GM18951 (cell line): Measurements from ENCODE around the gene SORL1.

Source experiments
- POLR2A ChIP-seq: IDR thresholded peaks from 4 replicates; pipeline ENCODE4 v1.6.1; 2011; ENCODE audit warnings: mild to moderate bottlenecking; ENCODE audit not compliant: insufficient read length, insufficient read depth; ENCODE audit errors: extremely low read depth
- in situ Hi-C: fragments of 300-500 bp; cut with MboI; formaldehyde crosslinking; loops from one replicate; pipeline ENCODE4 v1.12.0; 2022; ENCODE audit warnings: low sequenced_read_pairs, mixed read lengths, inconsistent platforms; ENCODE audit not compliant: unreplicated experiment

SORL1 gene

GRCh38 chr11:121539000-121539399, 86.9 kb downstream of the SORL1 start:
- in situ Hi-C loops, result loop anchor here (10.0 kb wide), 1 partner anchor 224 kb away; no protein-coding TSS in a partner anchor
- no peak for TF ChIP-seq POLR2A

- TF ChIP-seq POLR2A, result no peak
- in situ Hi-C loops, result no loop called here
Measured at GRCh38 chr11:121540627-121541026, 88.5 kb downstream of the SORL1 start.

GRCh38 chr11:121543836-121544380, 91.8 kb downstream of the SORL1 start:
- TF ChIP-seq POLR2A, result no peak
- in situ Hi-C loops, result no loop called here

GRCh38 chr11:121544956-121545355, 92.8 kb downstream of the SORL1 start:
- in situ Hi-C loops, result no loop called here
- TF ChIP-seq POLR2A, result no peak

GRCh38 chr11:121547574-121547973, 95.5 kb downstream of the SORL1 start:
- TF ChIP-seq POLR2A, result no peak

GRCh38 chr11:121550247-121551030, 98.3 kb downstream of the SORL1 start:
- in situ Hi-C loops, result no loop called here
- no peak for TF ChIP-seq POLR2A

More at GRCh38 chr11:121547574-121547973, 95.5 kb downstream of the SORL1 start:
- in situ Hi-C loops, result no loop called here

GRCh38 chr11:121551463-121551862, 99.3 kb downstream of the SORL1 start:
- no peak for TF ChIP-seq POLR2A
- in situ Hi-C loops, result no loop called here

- no peak for TF ChIP-seq POLR2A
- in situ Hi-C loops, result no loop called here
Measured at GRCh38 chr11:121552154-121552553, 100.0 kb downstream of the SORL1 start.

GRCh38 chr11:121552644-121553043, 100.5 kb downstream of the SORL1 start:
- in situ Hi-C loops, result no loop called here

GRCh38 chr11:121553389-121553788, 101.3 kb downstream of the SORL1 start:
- TF ChIP-seq POLR2A, result no peak
- in situ Hi-C loops, result no loop called here

More at GRCh38 chr11:121552644-121553043, 100.5 kb downstream of the SORL1 start:
- no peak for TF ChIP-seq POLR2A

- in situ Hi-C loops, result no loop called here
- no peak for TF ChIP-seq POLR2A
Measured at GRCh38 chr11:121553806-121554205, 101.7 kb downstream of the SORL1 start.

GRCh38 chr11:121554552-121554951, 102.4 kb downstream of the SORL1 start:
- TF ChIP-seq POLR2A, result no peak
- in situ Hi-C loops, result no loop called here

- in situ Hi-C loops, result no loop called here
- no peak for TF ChIP-seq POLR2A
Measured at GRCh38 chr11:121555121-121555520, 103.0 kb downstream of the SORL1 start.

GRCh38 chr11:121556937-121557336, 104.8 kb downstream of the SORL1 start:
- no peak for TF ChIP-seq POLR2A
- in situ Hi-C loops, result no loop called here

- no peak for TF ChIP-seq POLR2A
- in situ Hi-C loops, result no loop called here
Measured at GRCh38 chr11:121557348-121557747, 105.2 kb downstream of the SORL1 start.
